Activated CD4-positive, alpha-beta T cell treated with anti-CD3 and anti-CD28 coated beads for 1 hour (primary cell): ENCODE measurements around the gene TUSC2.
A peak's percentile ranks its signal among the peaks of the same experiment; 100 is the strongest.

Source experiments
- DNase-seq: peaks from one replicate; pipeline ENCODE4 v3.0.0-alpha.2; 2020

TUSC2 gene

DNA sequence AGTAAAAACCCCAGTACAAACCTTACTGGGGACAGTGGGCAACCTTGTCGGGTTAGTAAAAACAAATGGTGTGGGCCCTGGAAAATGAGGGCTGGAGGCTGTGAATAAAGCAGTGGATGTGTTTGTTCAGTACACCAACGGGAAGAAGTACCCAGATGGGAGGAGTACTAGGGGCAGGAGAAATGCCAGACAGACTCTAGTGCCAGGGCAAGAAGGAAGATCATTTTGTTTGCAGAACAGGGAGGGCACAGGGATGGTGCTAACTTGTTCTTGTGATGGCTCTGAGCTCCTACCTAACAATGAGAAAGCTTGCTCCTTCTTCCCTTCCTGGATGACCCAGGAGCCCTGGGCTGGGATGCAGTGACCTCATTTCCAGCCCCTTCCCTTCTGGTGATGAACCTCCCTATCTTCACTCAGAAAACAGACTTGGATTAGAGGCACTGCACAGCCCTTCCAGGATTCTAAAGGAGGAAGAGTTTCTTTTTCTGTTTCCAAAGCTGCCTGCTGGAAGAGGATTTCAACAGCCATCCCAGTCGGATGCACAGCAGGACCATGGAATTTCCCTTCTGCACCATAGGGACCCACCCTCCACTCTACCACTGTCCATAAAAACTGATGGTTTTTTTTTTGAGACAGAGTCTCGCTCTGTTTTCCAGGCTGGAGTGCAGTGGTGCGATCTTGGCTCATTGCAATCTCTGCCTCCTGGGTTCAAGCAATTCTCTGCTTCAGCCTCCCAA lies 6.5 kb upstream of the TUSC2 start:
- DNase-seq = no peak

DNA sequence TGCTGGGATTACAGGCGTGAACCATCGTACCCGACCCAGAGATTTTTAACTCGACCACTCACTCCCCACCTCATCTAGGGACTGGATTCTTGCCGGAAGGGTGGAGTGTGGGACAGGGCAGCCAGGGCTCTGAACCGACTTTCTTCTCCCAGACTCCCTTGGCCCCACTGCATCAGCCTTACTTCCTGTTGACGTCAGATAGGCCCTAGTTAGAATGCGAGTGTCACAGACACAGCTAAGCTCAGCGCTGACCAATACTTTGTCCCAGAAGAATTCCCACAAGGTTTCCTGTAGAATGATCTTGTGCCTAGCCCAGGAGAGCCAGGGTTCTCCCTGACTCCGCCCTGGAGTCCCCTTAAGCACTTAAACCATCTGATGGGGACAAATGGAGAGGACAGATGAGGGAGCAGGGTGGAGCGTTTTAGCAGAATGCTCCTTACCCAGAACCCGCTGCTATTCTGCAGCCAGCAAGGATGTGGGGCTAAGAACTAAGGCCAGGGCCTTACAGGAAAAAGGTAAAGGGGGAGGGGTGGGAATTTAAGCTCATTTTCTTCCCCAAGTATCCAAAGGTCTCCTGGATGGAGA lies 5.8 kb upstream of the TUSC2 start:
- no peak for DNase-seq

DNA sequence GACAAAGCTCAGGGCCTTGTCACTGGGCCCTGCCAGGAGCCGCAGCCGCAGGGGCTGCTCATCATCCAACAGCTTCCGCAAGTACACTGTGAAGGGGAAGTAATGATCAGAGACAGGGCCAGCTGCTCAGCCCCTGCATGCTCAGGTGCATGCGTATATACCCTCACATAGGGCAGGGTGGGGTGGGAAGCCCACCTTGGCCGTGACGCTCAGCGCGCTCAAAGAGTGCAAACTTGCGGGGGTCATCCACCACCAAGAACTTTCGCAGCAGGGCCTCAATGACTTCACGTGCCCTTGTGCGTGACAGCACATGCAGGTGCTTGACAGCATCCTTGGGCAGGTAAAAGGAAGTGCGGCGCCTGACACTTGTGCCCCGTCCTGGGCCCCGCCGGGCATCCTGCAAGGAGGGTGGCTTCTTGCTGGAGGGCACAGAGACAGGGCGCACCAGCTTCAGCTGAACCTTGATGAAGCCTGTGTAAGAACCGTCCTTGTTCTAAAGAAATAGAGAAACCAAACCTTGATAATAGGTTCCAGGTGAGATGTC lies 3.4 kb upstream of the TUSC2 start:
- DNase-seq = no peak

DNA sequence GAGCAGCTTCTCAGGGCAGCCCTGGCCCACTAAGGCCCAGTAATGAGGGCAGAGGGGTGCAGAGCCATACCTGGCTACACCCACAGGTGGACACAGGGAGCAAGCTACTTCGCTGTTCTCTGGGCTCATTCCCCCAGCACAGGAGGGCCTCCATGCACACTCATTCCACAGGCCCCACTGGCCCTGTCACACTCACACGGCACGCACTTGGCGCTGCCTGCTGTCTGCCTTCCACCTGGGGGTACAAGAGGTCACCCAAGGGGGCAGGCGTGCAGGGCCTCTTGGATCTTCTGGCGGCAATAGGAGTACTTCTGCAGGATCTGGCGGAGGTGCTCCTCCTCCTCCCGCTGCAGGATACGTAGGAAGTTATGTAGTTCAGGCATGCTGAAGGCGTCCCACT lies 2.3 kb upstream of the TUSC2 start:
- DNase-seq = no peak

DNA sequence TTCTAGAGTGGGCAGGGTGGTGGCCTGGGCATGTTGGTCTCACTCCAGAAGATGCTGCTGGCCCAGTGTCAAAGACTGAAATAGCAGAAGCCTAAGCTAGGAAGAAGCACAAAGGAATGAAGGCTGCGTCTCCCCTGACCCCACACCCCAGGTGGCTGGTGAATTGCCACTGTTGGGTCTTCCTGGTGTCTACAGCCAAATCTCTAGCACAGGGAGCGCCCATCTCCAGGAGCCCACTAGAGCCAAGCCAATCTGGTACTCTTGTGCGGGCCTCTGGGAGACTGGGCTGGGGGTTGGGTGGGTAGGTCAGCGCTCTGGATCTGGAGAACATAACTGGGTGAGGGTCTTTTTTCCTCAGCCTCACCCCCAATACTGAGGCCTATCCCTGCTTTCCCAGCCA lies 894 bp downstream of the TUSC2 start:
- DNase-seq = no peak

DNA sequence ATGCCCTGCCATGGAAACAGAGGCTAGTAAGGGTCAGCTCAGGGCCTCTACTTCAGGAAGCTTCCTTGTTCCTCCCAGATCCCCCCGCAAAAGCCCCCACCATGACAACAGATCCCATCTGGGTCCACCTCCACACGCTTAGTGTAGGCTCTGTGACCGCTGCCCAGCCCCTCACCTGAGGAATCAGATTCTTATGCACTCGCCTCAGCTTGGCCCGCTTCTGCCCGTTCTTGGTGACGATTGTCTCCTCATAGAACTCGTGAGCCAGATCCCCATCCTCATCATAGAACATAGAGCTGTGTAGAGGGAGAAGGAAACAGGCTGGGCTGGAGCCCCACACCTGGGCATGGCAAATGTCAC lies 1.9 kb downstream of the TUSC2 start:
- no peak for DNase-seq

DNA sequence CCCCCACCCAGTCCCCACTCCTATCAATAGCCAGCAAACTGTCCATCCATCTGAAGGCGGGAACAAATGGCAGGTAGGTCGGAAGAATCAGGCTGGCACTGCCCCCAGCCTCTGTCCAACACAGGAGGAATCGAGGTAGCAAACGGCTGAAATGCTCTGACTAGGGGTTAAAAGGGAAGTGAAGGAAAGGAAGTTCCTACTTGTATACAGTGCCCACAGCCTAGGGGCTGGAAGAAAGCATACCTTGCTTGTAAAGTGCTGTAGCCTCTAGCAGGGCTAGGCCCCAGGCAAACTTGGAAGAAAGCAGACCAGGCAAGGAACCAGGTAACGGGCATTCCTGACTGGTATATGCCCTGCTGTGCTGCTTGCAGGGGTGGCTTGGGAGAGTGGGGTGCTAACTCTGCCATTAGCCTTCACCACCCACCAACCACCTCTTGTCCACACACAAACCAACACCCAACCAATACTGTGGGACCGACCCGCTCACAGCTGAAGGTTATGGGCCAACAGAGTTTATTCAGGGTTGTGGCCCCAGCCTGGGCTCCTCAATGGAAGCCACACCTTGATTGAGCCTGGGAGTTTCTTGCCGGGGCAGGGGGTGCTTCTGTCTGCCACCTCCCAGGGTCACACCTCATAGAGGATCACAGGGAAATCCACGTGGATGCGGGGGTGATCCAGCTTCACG lies 2.4 kb downstream of the TUSC2 start:
- no peak for DNase-seq

DNA sequence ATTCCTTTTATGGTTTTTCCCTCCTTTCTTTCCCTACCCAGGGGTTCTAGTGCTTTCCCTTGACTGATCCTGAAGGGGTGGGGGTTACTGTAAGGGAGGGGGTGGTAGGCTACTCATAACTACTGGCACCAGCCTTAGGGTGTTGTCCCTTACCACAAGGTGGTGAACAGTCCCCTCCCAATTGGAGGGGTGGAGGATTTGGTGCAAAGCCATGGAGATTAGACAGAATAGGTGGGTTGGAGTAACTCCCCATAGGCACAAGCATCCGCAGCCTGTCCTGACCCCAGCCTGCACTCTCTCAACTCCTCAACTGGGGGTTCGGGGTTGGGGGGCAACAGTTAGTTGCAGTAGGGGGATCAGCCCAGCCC lies 2.9 kb downstream of the TUSC2 start:
- DNase-seq = no peak

DNA sequence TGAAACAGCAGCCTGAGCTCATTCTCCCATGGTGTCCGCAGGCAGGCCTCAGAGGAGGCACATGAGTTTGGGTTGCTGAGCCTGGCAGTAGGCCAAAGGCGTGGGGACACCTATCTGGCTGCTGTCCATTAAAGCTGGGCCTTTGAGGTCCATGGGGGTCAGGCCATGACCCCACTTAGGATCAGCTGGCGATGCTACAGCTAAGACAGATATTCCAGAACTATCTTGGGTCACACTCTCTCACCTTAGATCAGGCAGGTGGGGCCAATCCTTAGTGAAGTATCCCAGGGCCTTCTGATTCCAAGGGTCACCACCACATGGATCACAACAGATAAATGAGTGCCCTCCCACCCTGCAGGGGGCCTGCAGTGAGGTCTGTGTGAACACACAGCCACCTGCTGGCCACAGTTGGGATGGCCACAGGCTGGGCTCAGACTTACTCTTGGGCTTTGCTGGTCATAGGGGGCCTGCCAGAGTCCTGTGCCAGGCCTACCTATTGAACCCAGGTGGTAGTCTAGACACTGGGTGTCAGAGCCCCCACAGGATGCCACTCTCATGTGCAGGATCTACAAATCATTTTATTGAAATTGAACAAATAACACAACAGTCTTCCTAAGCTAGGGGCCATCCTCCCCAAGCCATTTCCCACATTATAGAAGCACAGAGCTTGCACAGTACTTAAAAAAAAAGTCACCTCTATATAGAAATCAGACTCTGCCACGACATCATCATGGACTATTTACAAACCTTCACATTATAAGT lies 3.5 kb downstream of the TUSC2 start:
- peak; percentile 39 for DNase-seq

DNA sequence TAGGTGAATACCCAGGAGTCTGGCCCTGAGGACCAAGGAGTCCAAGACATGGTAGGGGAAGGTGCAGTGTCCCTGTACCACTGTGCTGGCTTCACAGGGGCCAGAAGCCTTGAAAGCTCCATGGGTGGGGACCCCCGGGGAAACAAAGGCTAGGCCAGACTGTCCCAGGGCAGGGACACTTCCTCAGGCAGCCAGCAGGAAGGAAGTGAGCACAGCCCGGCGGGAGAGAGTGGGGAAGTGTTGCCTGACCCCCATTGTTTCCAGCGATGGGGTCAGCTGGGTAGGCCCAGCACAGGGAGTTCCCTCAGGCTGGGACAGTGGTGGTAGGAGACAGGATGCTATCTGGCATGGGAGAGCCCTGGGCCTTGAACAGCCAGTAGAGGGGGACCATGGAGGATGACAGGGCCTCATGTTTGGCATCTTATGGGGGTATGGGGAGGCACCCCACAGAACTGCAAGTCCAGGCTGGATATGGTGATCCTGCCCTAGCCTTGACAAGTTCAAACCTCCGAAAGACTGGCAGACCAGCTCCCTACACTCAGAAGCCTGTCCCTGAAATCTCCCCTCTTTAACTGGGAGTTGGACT lies 4.3 kb downstream of the TUSC2 start:
- no peak for DNase-seq

DNA sequence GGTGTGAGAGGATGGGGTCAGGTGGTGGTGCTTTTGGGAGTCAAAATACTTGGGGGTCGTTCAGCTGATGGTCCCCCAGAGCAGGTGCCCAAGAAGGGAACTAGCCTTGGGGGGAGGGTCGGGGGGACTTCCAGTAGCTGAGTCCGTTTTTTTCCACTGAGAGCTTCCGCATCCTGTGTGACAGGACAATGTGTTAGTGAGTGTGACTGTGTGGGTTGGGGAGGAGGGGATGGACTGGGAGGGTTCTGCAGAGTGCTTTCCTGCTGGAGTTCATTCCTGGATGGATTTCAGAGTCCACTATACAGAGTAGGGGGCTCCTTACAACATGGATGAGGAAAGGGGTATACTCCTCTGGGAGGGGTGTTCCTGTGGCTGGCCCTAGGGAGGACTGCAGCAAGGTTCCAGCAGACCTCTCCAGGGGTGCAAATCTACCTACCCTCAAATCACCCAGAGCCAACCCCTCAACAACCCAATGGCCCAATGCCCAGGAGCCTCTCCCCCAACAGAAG lies 4.9 kb downstream of the TUSC2 start:
- no peak for DNase-seq

DNA sequence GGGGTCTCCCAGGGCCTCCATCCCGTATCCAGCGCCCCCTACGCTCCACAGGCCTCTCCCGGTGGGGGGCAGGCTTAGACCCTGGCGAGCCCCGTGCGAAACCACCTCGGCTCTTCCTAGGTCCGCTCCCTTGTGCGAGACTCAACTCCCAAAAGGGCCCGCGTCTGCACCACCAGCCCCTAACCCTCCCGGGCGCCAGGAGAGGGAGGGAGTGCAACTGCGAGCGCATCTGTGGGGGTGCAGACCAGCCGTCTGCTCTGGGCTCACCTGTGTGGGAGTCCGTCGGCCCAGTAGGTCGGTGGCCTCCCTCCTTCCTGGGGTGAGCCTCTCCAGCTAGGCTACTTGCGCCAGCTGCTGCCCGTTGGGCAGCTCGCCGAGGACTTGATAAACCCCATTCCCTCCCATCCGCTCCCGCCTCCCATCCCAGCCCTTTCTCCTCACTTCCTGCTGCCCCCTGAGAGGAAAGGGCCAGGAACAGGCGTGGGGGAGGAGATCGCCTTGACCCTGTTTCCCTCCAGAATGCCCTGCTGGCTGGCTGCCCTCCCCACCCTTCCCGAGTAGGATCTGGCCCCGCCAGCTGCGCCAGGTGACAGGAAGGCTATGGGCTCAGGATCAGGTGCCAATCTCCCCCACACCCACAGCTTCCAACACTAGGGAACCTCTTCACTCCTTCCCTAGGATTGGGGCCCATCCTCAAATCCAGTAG lies 5.5 kb downstream of the TUSC2 start, which contains the start of gene HYAL2:
HYAL2 (minus strand) TSS at position 360 of the 706 bp plus-strand sequence. CDS start 2,256 bp downstream, outside the sequence.
- DNase-seq = no peak

DNA sequence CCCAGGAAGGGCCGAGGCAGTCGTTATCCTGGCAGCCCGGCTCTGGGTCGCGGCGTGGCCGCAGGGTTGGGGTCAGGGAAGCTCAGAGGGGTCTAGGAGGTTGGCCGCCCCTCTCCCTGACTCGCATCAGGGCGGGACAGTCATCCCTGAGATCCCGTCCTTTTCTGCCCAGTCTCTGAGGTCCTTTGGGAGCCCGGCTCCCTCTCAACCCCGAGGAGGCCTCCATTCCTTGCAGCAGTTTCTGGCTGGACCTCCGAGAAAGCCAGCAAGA lies 6.0 kb downstream of the TUSC2 start:
- no peak for DNase-seq

DNA sequence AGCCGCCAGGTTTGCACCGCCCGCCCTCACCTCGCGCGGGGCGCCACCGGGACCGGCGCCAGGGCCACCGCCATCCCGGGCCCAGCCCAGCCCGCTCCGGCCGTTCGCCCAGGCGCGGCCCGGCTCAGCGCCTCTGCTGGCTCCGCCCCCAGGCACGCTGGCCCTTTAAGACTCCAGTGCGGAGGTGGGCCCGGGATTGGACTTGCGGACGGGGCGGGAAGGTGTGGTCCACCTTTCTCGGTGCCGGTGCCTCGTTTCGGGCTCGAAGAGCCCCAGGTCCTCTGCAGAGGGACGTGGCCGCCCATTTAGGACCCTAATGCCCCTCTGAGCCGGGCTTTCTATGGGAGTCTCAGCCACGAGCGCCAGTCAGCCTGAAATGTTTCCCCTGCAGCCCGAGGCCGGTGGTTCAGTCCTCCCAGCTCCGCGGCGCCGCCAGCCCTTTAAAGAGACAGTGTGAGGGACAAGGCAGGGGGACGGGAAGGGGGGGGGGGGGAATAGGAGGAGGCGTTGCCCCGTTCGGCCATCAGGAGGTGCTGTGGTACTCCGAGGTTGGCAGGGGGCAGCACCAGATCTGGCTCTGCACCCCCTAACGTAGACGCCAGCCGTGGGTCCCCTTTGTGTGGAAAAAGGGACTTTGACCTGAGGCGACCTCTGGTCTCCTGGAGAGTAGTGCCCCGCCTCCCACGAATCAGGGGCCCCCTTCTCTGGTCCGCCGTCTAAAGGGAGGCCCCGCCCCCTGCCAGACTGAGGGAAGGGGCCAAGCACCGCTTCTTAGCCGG lies 6.5 kb downstream of the TUSC2 start:
- peak; percentile 69 for DNase-seq

DNA sequence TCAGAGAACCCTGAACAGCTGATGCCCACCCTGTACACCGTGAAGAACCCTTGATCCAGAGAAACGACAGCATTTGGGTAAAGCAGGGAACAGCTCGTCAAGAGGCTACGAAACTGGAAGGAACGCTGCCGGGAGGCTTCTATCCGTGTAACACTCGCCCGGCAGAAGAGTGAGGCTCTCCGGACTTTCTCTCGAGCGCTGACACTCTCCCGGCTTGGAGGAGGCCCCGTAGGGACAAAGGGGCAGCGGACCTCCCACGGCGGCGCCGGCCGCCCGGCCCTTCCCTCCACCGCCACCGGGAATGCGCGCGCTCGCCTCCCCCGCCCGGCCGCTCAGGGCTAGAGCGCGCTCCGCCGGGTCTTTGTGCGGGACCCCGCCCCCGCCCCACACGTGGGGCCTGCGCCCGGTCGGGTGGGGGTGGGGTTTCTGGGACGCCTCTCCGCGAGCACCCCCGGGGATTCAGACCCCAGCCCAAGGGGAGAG lies 7.1 kb downstream of the TUSC2 start:
- DNase-seq = peak; percentile 43

DNA sequence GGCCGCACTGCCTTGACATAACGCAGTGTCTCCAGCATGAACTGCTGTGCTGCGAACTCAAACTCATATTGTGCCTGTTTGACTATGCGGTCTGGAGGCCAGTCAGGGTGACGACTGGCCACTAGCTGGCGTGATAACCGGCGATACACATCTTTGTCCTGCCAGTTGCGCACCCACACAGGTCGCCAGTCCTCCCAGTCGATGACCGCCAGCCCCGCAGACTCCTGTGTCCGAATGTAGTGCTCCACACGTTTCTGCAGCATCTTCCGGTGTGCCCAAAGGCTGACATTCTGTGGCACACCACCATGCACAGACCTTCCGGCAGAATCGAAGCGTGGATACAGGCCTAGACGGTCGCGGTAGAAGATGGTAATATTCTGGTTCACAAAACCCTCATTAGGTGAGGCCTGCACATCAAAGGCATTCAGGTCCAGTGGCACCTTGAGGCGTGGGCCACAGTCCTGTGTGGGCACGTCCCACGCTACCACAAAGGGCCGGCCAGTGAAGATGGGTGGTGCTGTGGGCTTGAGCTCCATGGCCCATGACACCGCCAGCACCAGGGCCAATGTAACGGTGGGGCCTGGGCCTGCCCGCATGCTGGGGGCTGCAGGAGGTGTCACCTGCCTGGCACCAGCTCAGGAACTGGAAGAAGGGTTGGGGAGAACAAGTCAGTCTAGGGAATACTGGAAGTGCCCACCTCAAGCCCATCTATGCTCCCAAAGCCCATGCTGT lies 8.0 kb downstream of the TUSC2 start:
- no peak for DNase-seq

DNA sequence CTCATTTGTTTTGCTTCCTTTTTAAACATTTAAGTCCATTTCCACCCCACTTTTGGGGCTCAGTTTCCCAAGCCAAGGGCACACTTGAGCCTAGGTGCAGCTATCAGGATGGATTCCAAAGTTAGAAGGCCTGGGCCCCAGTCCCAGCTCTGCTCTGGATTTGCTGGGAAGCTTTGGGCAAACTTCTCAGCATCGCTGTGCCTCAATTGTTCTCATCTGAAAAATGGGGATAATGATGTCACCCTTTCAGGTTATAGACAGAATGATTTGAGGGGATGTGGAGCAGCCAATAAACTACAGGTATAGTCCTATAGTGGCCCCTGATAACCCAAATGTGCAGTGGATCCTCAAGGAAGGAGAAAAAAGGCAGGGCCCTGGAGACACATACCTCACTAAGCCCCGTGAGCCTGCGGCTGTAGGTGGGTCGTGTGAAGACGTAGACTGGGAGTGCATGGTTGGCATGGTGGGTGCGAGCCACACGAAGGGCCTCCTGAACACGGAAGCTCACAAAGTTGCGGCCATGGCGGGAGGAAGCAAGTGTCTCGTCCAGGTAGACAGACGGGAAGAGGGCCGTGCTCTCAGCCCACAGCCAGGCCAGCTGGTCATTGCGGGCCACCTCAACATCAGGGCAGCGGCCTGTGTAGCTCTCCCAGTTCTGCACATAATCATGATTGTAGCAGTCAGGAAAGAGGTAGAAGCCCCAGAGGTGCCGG lies 8.7 kb downstream of the TUSC2 start:
- no peak for DNase-seq

DNA sequence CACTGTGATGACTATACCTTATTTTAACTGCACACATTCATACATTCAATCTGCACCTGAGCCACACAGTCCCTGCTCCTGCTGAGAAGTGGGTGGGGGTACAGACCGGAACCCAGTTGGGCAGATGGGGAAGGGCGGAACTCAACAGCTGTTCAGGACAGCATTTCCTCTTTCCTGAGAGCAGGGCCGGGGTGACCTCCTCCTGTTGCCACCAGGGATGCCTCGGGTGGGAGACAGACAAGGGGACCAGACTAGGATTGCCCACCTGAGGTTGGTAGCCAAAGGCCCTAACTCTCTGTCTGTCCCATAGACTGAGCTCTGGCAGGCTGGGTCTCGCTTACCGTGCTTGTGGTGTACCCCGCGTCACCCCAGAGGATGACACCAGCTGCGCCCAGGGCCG lies 9.4 kb downstream of the TUSC2 start:
- no peak for DNase-seq

DNA sequence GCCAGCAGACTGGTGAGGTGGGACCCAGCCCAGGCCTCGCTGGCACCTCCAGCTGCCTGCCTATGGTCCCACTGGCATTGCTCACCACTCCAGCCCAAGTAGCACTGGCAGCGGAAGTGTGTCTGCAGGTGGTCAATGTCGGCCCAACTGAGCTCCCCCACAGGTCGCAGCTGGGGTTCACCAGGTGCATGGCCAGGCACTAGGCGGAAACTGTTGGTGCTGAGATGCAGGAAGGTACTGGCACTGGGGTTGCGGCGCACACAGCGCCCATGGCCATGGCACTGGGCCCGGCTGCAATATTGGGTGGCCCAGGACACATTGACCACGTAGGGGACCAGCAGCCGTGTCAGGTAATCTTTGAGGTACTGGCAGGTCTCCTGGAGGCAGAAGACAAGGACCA lies 9.9 kb downstream of the TUSC2 start:
- DNase-seq = no peak

DNA sequence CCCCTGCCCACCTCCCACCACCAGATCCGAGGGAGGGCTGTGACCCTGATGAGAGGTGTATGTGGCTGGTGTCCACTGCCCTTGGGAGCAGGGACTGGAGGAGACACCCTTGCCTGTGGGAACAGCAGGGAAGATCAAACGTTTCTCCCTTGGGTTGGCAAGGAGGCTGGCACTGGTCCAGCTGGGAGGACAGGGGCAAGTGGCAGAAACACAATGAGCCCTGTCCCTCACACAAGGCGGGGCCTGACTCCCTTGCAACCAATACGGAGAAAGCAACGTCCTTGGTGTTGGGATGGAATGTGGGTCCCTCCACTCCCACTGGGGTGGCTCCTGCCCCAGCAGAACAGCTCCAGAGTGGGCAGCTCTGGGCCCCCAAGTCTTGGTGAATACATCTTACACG lies 10.7 kb downstream of the TUSC2 start:
- DNase-seq = no peak
